SK-N-MC (cell line): Measurements from ENCODE around the gene CFAP61.

Experiments
- DNase-seq: peaks from one replicate; pipeline ENCODE4 v3.0.0-alpha.2; 2011; ENCODE audit warnings: low read depth, low spot score
- H3K27ac ChIP-seq: fragments of 200-600 bp; sonication (generic); 2 replicates; pipeline ENCODE4 v1.5.1; 2016; ENCODE audit warnings: mixed run types
- H3K36me3 ChIP-seq: fragments of 200-600 bp; sonication (generic); 2 replicates; pipeline ENCODE4 v1.6.1; 2017; ENCODE audit warnings: antibody characterized with exemption, low read length, mixed read lengths; ENCODE audit not compliant: insufficient read depth
- H3K4me3 ChIP-seq: fragments of 200-600 bp; sonication (generic); 2 replicates; pipeline ENCODE4 v1.5.1; 2016
- H3K9ac ChIP-seq: fragments of 200-600 bp; sonication (generic); 2 replicates; pipeline ENCODE4 v1.8.0; 2017; ENCODE audit warnings: mixed run types, mixed read lengths; ENCODE audit not compliant: insufficient read length
- H3K9me3 ChIP-seq: fragments of 200-600 bp; sonication (generic); 2 replicates; pipeline ENCODE4 v1.6.1; 2017; ENCODE audit warnings: low read depth, mild to moderate bottlenecking, antibody characterized with exemption, low read length, moderate library complexity, mixed read lengths
- EZH2 ChIP-seq: fragments of 200-600 bp; sonication (generic); IDR thresholded peaks from one replicate; pipeline ENCODE4 v1.6.1; 2017; ENCODE audit warnings: antibody characterized with exemption
- FOXP2 ChIP-seq: optimal IDR thresholded peaks from 2 replicates; pipeline ENCODE3; 2011; ENCODE audit warnings: mild to moderate bottlenecking, moderate library complexity; ENCODE audit not compliant: insufficient read depth; ENCODE audit errors: extremely low read length, control extremely low read depth
- POLR2AphosphoS5 ChIP-seq: IDR thresholded peaks from 2 replicates; pipeline ENCODE4 v1.6.1; 2012; ENCODE audit warnings: mild to moderate bottlenecking, low read depth, low read length, borderline replicate concordance

The CFAP61 gene

GRCh38 chr20:20219016-20219415 is 166.7 kb downstream of the CFAP61 start:
- Histone ChIP-seq H3K4me3 (no peak overlapping the region), H3K27ac (no peak overlapping the region), H3K36me3 (no peaks in the 10 kb centered on the region), H3K9ac (no peak overlapping the region), H3K9me3 (no peaks in the 10 kb centered on the region)
- DNase-seq = no peak
- TF ChIP-seq POLR2AphosphoS5 (no peak), FOXP2 (no peak), EZH2 (no peak)

GRCh38 chr20:20220134-20220533 is 167.8 kb downstream of the CFAP61 start:
- no peak for DNase-seq
- H3K4me3 ChIP-seq = no peak overlapping the region
- no peaks in the 10 kb centered on the region for H3K9me3 ChIP-seq
- H3K36me3 ChIP-seq = no peaks in the 10 kb centered on the region
- no peak overlapping the region for H3K27ac ChIP-seq
- TF ChIP-seq EZH2 = no peak
- TF ChIP-seq FOXP2 = no peak
- TF ChIP-seq POLR2AphosphoS5 = no peak
- H3K9ac ChIP-seq = no peak overlapping the region

GRCh38 chr20:20223981-20224380 is 171.6 kb downstream of the CFAP61 start:
- Histone ChIP-seq H3K9me3 (no peaks in the 10 kb centered on the region), H3K27ac (no peak overlapping the region), H3K4me3 (no peak overlapping the region), H3K9ac (no peak overlapping the region), H3K36me3 (no peaks in the 10 kb centered on the region)
- TF ChIP-seq POLR2AphosphoS5 = no peak
- TF ChIP-seq FOXP2 = no peak
- no peak for TF ChIP-seq EZH2
- no peak for DNase-seq

- H3K27ac ChIP-seq = no peak overlapping the region
- DNase-seq = no peak
- no peak overlapping the region for H3K4me3 ChIP-seq
- no peak overlapping the region for H3K9ac ChIP-seq
- no peaks in the 10 kb centered on the region for H3K9me3 ChIP-seq
- no peaks in the 10 kb centered on the region for H3K36me3 ChIP-seq
- TF ChIP-seq FOXP2 = no peak
- no peak for TF ChIP-seq POLR2AphosphoS5
- TF ChIP-seq EZH2 = no peak
Observed at GRCh38 chr20:20224806-20225205, 172.5 kb downstream of the CFAP61 start.

GRCh38 chr20:20225325-20226043 is 173.2 kb downstream of the CFAP61 start:
- DNase-seq = no peak
- Histone ChIP-seq H3K9ac (no peak overlapping the region), H3K27ac (no peak overlapping the region), H3K9me3 (no peaks in the 10 kb centered on the region), H3K4me3 (no peak overlapping the region), H3K36me3 (no peaks in the 10 kb centered on the region)
- TF ChIP-seq EZH2 (no peak), POLR2AphosphoS5 (no peak), FOXP2 (no peak)

GRCh38 chr20:20226554-20226953 is 174.2 kb downstream of the CFAP61 start:
- Histone ChIP-seq H3K4me3 (no peak overlapping the region), H3K9me3 (no peaks in the 10 kb centered on the region), H3K36me3 (no peaks in the 10 kb centered on the region), H3K9ac (no peak overlapping the region), H3K27ac (no peak overlapping the region)
- no peak for DNase-seq
- TF ChIP-seq POLR2AphosphoS5 (no peak), EZH2 (no peak), FOXP2 (no peak)

- no peak for DNase-seq
- Histone ChIP-seq H3K27ac (no peak overlapping the region), H3K9me3 (no peaks in the 10 kb centered on the region), H3K9ac (no peak overlapping the region), H3K36me3 (no peaks in the 10 kb centered on the region), H3K4me3 (no peak overlapping the region)
- TF ChIP-seq FOXP2 (no peak), EZH2 (no peak), POLR2AphosphoS5 (no peak)
Observed at GRCh38 chr20:20227013-20227571, 174.8 kb downstream of the CFAP61 start.

GRCh38 chr20:20228351-20228750 is 176.0 kb downstream of the CFAP61 start:
- TF ChIP-seq EZH2 = no peak
- TF ChIP-seq FOXP2 = no peak
- TF ChIP-seq POLR2AphosphoS5 = no peak
- Histone ChIP-seq H3K9me3 (no peaks in the 10 kb centered on the region), H3K4me3 (no peak overlapping the region), H3K36me3 (no peaks in the 10 kb centered on the region), H3K27ac (no peak overlapping the region), H3K9ac (no peak overlapping the region)
- no peak for DNase-seq

GRCh38 chr20:20229595-20229994 is 177.3 kb downstream of the CFAP61 start:
- Histone ChIP-seq H3K36me3 (no peaks in the 10 kb centered on the region), H3K4me3 (no peak overlapping the region), H3K9ac (no peak overlapping the region), H3K27ac (no peak overlapping the region), H3K9me3 (no peaks in the 10 kb centered on the region)
- TF ChIP-seq POLR2AphosphoS5 = no peak
- TF ChIP-seq FOXP2 = no peak
- TF ChIP-seq EZH2 = no peak
- no peak for DNase-seq
